Psoas muscle (tissue), 8 donors: ENCODE measurements around the gene CADM1. TPM values are rescaled to one million over a fixed set of nuclear protein-coding genes. Genes with fewer than 3 reads are reported as not detected.

Source experiments
- ATAC-seq, 4 donors: fragments of 200-7000 bp; cut with Tn5 transposase; one replicate each; pipeline ENCODE4 v1.9.1; 2020; ENCODE audit warnings: moderate library complexity in 3 of 4, mild to moderate bottlenecking in 2 of 4
- DNase-seq, 2 donors: peaks; one replicate each; pipeline ENCODE4 v3.0.0-alpha.2; 2020
- H3K27ac ChIP-seq: fragments of 200-600 bp; one replicate; pipeline ENCODE4 v1.8.0; 2022
- H3K27me3 ChIP-seq, 3 donors: fragments of 200-600 bp in 1 of 3; one replicate each; pipeline versions ENCODE4 v1.6.1 to v1.8.0; 2013 to 2022; ENCODE audit warnings: low read length in 2 of 3, mild to moderate bottlenecking in 2 of 3, moderate library complexity in 1 of 3; ENCODE audit not compliant: insufficient read depth in 3 of 3
- H3K36me3 ChIP-seq, 2 donors: fragments of 200-600 bp in 1 of 2; one replicate each; pipeline versions ENCODE4 v1.6.1 to v1.8.0; 2013 to 2022; ENCODE audit warnings: low read depth in 1 of 2, mild to moderate bottlenecking in 1 of 2, moderate library complexity in 1 of 2; ENCODE audit not compliant: insufficient read depth in 1 of 2
- H3K4me1 ChIP-seq: fragments of 200-600 bp; one replicate; pipeline ENCODE4 v1.8.0; 2022
- H3K4me3 ChIP-seq: fragments of 200-600 bp; one replicate; pipeline ENCODE4 v1.8.0; 2022; ENCODE audit warnings: mild to moderate bottlenecking
- H3K9me3 ChIP-seq: fragments of 200-600 bp; one replicate; pipeline ENCODE4 v1.8.0; 2022
- WGBS, 3 donors: extraction: QIAGEN DNeasy Blood & Tissue Kit; methylation state at CpG; one replicate each; pipeline versions ENCODE4 v1.1.6 to v1.1.7; 2013; 5-methylcytosine and 5-hydroxymethylcytosine counted together
- intact Hi-C, 2 donors: fragments of 100-400 bp; cut with DNase I; formaldehyde crosslinking; loops; one replicate each; pipeline versions ENCODE4 v1.11.0 to v1.14.2; 2022
- polyA plus RNA-seq, 3 donors: library from polyadenylated mRNA; stranded (reverse); fragments of 200-250 nt; gene quantifications; one replicate each; pipeline ENCODE4 v1.2.3, GENCODE V29; 2013
- total RNA-seq, 4 donors: library from RNA; stranded (reverse); fragmentation: NEBNext Ultra II Directional in 2 of 4; extraction: Animal tissue kit (Norgen Biotek cat#: 25700) in 2 of 4; gene quantifications; one replicate each; pipeline versions ENCODE4 v1.2.1 to v1.2.4, GENCODE V29; 2021 to 2023
- TF ChIP-seq, protein P1 (sequence below): fragments of 200-600 bp; IDR thresholded peaks from one replicate; pipeline ENCODE4 v1.8.0; 2022; ENCODE audit warnings: antibody characterized with exemption
- donor health status: healthy with polysubstance abuse.
- donor health status: DM: no; HTN: no; CAD: no; lungs with moderate emphysema.
- donor health status: Bipolar disorder and iron deficiency.
- donor health status: healthy.
- donor health status: DM: yes; HTN: yes; CAD: no.
- donor health status: DM: no; HTN: no; CAD: no.
- donor health status: DM: no; HTN: no; CAD: no.
- donor health status: DM: yes; HTN: yes; CAD: no.

The CADM1 gene
- total and polyA plus RNA-seq, 7 donors = 3.1 to 12.4 (median 9.5) TPM

DNA sequence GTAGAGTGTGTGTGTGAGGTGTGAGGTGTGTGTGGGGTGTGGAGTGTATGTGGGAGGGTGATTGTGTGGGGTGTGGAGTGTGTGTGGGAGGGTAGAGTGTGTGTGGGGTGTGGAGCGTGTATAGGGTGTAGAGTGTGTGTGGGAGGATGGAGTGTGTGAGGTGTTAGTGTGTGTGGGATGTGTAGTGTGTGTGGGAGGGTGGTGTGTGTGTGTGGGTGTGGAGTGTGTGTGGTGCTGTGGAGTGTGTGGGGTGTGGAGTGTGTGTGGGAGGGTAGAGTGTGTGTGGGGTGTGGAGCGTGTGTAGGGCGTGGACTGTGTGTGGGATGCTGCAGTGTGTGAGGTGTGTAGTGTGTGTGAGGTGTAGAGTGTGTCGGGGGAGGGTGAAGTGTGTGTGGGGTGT lies 356.1 kb downstream of the CADM1 start:
- Histone ChIP-seq H3K36me3 (no peaks in the 10 kb centered on the region), H3K27me3 (no peaks in the 10 kb centered on the region), H3K4me3 (no peak overlapping the region), H3K4me1 (no peaks in the 10 kb centered on the region), H3K9me3 (no peaks in the 10 kb centered on the region), H3K27ac (no peak overlapping the region)
- DNase-seq (no peak), ATAC-seq (no peak)
- intact Hi-C loops = no loop called here
- 96 to 97% (median 96%) methylated on average over 4 of the region's 4 CpGs for WGBS, 3 donors
- TF ChIP-seq, protein P1, sequence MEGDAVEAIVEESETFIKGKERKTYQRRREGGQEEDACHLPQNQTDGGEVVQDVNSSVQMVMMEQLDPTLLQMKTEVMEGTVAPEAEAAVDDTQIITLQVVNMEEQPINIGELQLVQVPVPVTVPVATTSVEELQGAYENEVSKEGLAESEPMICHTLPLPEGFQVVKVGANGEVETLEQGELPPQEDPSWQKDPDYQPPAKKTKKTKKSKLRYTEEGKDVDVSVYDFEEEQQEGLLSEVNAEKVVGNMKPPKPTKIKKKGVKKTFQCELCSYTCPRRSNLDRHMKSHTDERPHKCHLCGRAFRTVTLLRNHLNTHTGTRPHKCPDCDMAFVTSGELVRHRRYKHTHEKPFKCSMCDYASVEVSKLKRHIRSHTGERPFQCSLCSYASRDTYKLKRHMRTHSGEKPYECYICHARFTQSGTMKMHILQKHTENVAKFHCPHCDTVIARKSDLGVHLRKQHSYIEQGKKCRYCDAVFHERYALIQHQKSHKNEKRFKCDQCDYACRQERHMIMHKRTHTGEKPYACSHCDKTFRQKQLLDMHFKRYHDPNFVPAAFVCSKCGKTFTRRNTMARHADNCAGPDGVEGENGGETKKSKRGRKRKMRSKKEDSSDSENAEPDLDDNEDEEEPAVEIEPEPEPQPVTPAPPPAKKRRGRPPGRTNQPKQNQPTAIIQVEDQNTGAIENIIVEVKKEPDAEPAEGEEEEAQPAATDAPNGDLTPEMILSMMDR = no peak

DNA sequence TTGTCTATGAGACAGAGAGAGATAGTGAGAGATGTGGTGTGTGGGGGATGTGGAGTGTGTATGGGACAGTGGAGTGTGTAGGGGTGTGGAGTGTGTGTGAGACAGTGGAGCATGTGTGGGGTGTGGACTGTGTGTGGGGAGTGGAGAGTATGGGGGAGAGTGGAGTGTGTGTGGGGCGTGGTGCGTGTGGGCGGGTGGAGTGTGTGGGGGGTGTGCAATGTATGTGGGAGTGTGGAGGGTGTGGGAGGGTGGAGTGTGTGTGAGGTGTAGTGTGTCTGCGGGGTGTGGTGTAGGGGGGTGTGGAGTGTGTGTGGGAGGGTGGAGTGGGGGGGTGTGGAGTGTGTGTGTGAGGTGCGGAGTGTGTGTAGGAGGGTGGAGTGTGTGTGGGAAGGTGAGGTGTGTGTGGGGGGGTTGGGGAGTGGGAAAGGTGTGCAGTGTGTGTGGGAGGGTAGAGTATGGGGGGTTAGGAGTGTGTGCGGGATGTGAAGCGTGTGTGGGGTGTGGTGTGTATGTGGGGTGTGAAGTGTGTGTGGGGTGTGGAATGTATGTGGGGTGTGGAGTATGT lies 356.9 kb downstream of the CADM1 start:
- no peaks in the 10 kb centered on the region for H3K27me3 ChIP-seq
- ATAC-seq (no peak), DNase-seq (no peak)
- no peak overlapping the region for H3K27ac ChIP-seq
- WGBS, 3 donors = 96 to 100% (median 98%) methylated on average over 7 of the region's 7 CpGs
- no peaks in the 10 kb centered on the region for H3K36me3 ChIP-seq
- no peaks in the 10 kb centered on the region for H3K9me3 ChIP-seq
- H3K4me1 ChIP-seq = no peaks in the 10 kb centered on the region
- TF ChIP-seq, protein P1 = no peak
- intact Hi-C loops = no loop called here
- H3K4me3 ChIP-seq = no peak overlapping the region

DNA sequence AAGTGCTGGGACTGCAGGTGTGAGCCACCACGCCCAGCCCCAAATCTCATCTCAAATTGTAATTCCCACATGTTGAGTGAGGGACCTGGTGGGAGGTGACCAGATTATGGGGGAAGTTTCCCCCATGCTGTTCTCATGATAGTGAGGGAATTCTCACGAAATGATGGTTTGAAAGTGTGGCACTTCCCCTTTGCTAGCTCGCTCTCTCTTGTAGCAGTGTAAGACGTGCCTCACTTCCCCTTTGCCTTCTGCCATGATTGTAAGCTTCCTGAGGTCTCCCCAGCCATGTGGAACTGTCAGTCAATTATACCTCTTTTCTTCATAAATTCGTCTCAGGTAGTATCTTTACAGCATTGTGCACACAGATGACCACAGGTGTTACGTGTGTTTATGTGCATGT lies 357.8 kb downstream of the CADM1 start:
- WGBS, 3 donors = 85 to 93% (median 88%) methylated on average over 6 of the region's 6 CpGs
- H3K27ac ChIP-seq = no peak overlapping the region
- TF ChIP-seq, protein P1 = no peak
- intact Hi-C loops = no loop called here
- ATAC-seq (no peak), DNase-seq (no peak)
- H3K27me3 ChIP-seq = no peaks in the 10 kb centered on the region
- H3K36me3 ChIP-seq = no peaks in the 10 kb centered on the region
- no peaks in the 10 kb centered on the region for H3K4me1 ChIP-seq
- no peak overlapping the region for H3K4me3 ChIP-seq
- no peaks in the 10 kb centered on the region for H3K9me3 ChIP-seq

DNA sequence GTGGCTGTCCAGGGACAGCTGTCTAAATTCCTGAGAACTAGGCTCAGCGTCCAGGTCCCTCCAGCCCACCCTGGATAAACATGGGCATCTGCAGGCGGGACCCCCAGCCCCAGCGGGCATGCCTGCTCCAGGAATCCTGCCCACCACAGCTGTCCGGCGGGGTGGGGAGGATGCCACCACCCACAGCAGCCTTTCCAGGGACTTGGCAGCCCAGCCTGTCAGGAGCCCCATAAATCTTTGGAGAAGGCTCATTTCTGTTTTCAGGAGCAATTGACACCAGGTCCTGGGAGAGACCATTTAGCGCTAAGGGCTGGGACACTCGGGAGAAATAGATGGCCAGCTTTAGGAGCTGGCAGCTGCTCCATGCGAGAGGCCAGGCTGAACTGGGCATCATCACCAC lies 358.9 kb downstream of the CADM1 start:
- ATAC-seq (no peak), DNase-seq (no peak)
- H3K27me3 ChIP-seq = no peaks in the 10 kb centered on the region
- no peaks in the 10 kb centered on the region for H3K9me3 ChIP-seq
- intact Hi-C loops = no loop called here
- H3K27ac ChIP-seq = no peak overlapping the region
- TF ChIP-seq, protein P1 = no peak
- H3K4me1 ChIP-seq = no peaks in the 10 kb centered on the region
- no peak overlapping the region for H3K4me3 ChIP-seq
- WGBS, 3 donors = 17 to 33% (median 28%) methylated on average over 8 of the region's 8 CpGs
- no peaks in the 10 kb centered on the region for H3K36me3 ChIP-seq

DNA sequence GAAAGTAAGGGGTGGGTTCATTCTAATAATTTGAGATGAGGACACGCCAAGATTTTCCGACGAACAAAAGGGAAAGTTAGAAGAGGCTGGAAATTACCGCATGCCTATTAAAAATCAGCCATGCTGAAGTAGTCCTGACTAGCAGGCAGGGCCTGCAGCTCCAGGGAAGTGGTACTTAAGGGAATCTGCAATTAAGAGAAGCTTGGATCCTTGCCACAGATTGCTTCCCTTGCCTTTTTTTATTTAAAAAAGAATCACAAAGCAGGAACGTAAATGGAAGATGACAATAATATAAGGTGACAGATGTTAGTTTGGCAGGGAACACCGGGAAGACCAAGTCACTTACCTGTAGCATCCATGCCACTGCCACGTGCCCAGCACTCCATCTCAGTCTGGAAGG lies 359.3 kb downstream of the CADM1 start:
- TF ChIP-seq, protein P1 = no peak
- WGBS, 3 donors = 30 to 37% (median 35%) methylated on average over 7 of the region's 7 CpGs
- intact Hi-C loops = no loop called here
- no peaks in the 10 kb centered on the region for H3K4me1 ChIP-seq
- H3K36me3 ChIP-seq = no peaks in the 10 kb centered on the region
- H3K4me3 ChIP-seq = no peak overlapping the region
- H3K27ac ChIP-seq = no peak overlapping the region
- no peaks in the 10 kb centered on the region for H3K27me3 ChIP-seq
- ATAC-seq (no peak), DNase-seq (no peak)
- H3K9me3 ChIP-seq = no peaks in the 10 kb centered on the region
